ENCODE data around the gene SNRK.

DNA sequence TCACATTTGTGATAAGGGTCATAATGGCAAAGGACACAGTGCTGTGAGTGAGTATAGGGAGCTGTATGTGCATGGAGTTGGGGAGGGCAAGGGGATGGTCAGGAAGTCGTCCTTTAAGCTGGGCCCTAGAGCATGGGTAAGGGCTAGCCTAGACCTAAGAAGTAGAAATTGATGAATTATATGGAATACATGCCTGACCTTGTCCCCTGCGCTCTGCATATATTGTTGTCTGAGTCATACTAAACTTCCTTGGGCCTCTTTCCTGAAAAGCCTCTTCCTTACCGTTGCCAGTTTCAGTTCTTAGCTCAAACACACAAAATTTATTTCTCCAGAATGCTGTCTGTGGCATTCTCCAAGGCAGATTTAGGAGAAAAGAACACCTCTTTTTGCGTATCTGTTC, 4.6 kb downstream of the SNRK start:
- TF ChIP-seq, protein P1, sequence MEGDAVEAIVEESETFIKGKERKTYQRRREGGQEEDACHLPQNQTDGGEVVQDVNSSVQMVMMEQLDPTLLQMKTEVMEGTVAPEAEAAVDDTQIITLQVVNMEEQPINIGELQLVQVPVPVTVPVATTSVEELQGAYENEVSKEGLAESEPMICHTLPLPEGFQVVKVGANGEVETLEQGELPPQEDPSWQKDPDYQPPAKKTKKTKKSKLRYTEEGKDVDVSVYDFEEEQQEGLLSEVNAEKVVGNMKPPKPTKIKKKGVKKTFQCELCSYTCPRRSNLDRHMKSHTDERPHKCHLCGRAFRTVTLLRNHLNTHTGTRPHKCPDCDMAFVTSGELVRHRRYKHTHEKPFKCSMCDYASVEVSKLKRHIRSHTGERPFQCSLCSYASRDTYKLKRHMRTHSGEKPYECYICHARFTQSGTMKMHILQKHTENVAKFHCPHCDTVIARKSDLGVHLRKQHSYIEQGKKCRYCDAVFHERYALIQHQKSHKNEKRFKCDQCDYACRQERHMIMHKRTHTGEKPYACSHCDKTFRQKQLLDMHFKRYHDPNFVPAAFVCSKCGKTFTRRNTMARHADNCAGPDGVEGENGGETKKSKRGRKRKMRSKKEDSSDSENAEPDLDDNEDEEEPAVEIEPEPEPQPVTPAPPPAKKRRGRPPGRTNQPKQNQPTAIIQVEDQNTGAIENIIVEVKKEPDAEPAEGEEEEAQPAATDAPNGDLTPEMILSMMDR (IDR thresholded peaks at IDR 0.05), result no peak
- TF ChIP-seq POLR2A (IDR thresholded peaks at IDR 0.05), result no peak

Data from heart left ventricle (tissue), 13 donors.